Mesodermal cell (in vitro differentiated cells): ENCODE data around the gene RNF166.

Experiments used
- H3K27ac ChIP-seq: 2 replicates; pipeline ENCODE4 v1.7.0; 2013; ENCODE audit warnings: mild to moderate bottlenecking, low read depth, low read length, moderate library complexity; ENCODE audit not compliant: severe bottlenecking
- H3K36me3 ChIP-seq: 2 replicates; pipeline ENCODE4 v1.7.1; 2013; ENCODE audit warnings: mild to moderate bottlenecking, low read length, moderate library complexity; ENCODE audit not compliant: control insufficient read depth, insufficient read depth
- H3K4me1 ChIP-seq: one replicate; pipeline ENCODE4 v1.7.1; 2013; ENCODE audit warnings: mild to moderate bottlenecking, low read length; ENCODE audit not compliant: insufficient read depth, control insufficient read depth, poor library complexity, severe bottlenecking
- H3K4me3 ChIP-seq: 2 replicates; pipeline ENCODE4 v1.7.0; 2013; ENCODE audit warnings: low read length, control low read depth, mild to moderate bottlenecking; ENCODE audit not compliant: insufficient read depth, poor library complexity, severe bottlenecking; ENCODE audit errors: extremely low read depth
- H3K9me3 ChIP-seq: 2 replicates; pipeline ENCODE4 v1.7.1; 2013; ENCODE audit warnings: mild to moderate bottlenecking, low read length, moderate library complexity; ENCODE audit not compliant: control insufficient read depth
- WGBS, 2 experiments: methylation state at CpG; one replicate each; pipeline ENCODE4 v1.1.5; 2013; ENCODE audit warnings: missing lambda C conversion rate in 2 of 2; ENCODE audit not compliant: insufficient coverage in 2 of 2; 5-methylcytosine and 5-hydroxymethylcytosine counted together

RNF166 gene

GRCh38 chr16:88738151-88739084 is 32.2 kb upstream of the RNF166 start:
- H3K27ac ChIP-seq, result no peak overlapping the region
- no peaks in the 10 kb centered on the region for H3K4me1 ChIP-seq
- peaks cover 75% of the 10 kb centered on the region for H3K36me3 ChIP-seq
- no peaks in the 10 kb centered on the region for H3K9me3 ChIP-seq
- H3K4me3 ChIP-seq, result no peak overlapping the region
- 94 to 96% methylated on average over 36 to 39 of the region's 41 CpGs for WGBS, 2 experiments

- 43 to 51% methylated on average over 48 to 50 of the region's 54 CpGs for WGBS, 2 experiments
- no peak overlapping the region for H3K4me3 ChIP-seq
- H3K27ac ChIP-seq, result no peak overlapping the region
- H3K4me1 ChIP-seq, result no peaks in the 10 kb centered on the region
- H3K9me3 ChIP-seq, result no peaks in the 10 kb centered on the region
- H3K36me3 ChIP-seq, result peaks cover 76% of the 10 kb centered on the region
Measured at GRCh38 chr16:88737298-88738150, 31.3 kb upstream of the RNF166 start.

DNA sequence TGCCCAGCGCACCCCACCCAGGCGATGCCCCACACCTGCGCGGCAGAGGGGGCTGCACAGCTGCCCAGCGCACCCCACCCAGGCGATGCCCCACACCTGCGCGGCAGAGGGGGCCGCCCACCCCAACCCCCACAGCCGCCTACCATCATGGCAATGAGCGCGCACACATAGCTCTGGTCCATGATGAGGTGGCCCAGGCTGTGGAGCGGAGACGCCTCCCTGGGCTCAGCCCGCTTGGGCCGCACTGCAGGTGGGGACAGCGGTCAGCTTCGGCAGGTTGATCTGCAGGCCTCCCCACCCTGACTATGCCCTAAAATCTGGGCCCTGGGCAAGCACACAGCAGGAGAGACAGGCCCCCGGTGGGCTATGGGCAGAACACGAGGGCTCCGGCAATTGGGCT is 30.3 kb upstream of the RNF166 start:
- WGBS, 2 experiments, result 93% methylated on average over 8 to 16 of the region's 21 CpGs
- Histone ChIP-seq H3K9me3 (no peaks in the 10 kb centered on the region), H3K4me1 (no peaks in the 10 kb centered on the region), H3K4me3 (no peak overlapping the region), H3K36me3 (peaks cover 76% of the 10 kb centered on the region), H3K27ac (no peak overlapping the region)

DNA sequence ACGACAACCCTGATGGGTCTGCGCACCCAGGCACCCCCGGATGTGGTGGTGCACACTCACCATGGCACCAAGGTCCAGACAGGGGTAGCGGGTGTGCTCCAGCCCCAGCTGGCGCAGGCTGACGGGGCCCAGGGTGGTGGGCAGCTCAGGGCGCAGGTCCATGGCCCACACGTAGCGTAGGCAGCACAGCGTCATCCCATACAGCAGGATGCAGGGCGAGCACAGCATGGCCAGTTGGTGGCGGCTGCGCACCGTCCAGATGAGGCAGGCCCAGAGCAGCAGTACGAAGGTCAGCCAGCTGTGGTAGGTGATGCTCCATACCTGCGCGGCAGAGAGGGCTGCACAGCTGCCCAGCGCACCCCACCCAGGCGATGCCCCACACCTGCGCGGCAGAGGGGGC is 29.9 kb upstream of the RNF166 start:
- Histone ChIP-seq H3K27ac (no peak overlapping the region), H3K4me1 (no peaks in the 10 kb centered on the region), H3K9me3 (no peaks in the 10 kb centered on the region), H3K4me3 (no peak overlapping the region), H3K36me3 (peaks cover 72% of the 10 kb centered on the region)
- 95 to 96% methylated on average over 15 to 21 of the region's 21 CpGs for WGBS, 2 experiments

DNA sequence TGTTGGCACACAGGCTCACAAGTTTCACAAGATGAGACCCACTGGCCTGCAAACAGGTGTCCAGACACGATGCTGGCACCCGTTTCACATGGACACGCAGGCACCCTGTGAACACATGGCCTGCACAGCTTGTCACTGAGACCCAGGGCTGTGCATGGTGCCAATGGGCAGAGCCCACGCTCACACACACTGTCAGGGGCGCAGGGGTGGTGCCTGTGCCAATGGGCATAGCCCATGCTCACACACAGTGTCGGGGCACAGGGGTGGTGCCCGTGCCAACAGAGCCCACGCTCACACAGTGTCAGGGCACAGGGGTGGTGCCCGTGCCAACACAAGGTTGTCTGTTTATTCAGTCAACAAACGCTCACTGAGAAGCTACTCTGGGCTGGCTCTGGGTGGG is 29.4 kb upstream of the RNF166 start:
- Histone ChIP-seq H3K4me3 (no peak overlapping the region), H3K4me1 (no peaks in the 10 kb centered on the region), H3K9me3 (no peaks in the 10 kb centered on the region), H3K27ac (no peak overlapping the region), H3K36me3 (peaks cover 68% of the 10 kb centered on the region)
- 96% methylated on average over 10 of the region's 10 CpGs for WGBS, 2 experiments

GRCh38 chr16:88735121-88735520 is 28.9 kb upstream of the RNF166 start:
- WGBS, 2 experiments, result 94 to 98% methylated on average over 13 to 14 of the region's 16 CpGs
- no peak overlapping the region for H3K4me3 ChIP-seq
- no peaks in the 10 kb centered on the region for H3K9me3 ChIP-seq
- H3K36me3 ChIP-seq, result peaks cover 70% of the 10 kb centered on the region
- no peak overlapping the region for H3K27ac ChIP-seq
- no peaks in the 10 kb centered on the region for H3K4me1 ChIP-seq

DNA sequence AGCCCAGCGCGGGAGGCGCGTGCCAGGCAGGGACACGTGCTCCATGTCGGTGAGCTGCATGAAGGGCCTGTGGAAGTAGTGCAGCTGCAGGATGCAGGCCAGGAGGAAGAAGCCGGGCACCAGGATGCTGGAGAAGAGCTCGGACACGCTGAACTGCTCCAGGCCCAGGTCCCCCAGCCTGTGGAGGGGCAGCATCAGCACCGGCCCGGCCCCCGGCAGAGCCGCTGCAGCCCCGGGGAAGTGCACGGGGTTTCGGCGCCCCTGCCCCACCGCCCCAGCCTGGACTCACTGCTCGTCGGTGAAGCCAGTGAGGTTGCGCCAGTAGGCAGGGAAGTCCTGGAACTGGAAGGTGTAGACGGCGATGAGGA is 28.1 kb upstream of the RNF166 start:
- Histone ChIP-seq H3K36me3 (peaks cover 68% of the 10 kb centered on the region), H3K27ac (no peak overlapping the region), H3K4me3 (no peak overlapping the region), H3K4me1 (no peaks in the 10 kb centered on the region), H3K9me3 (no peaks in the 10 kb centered on the region)
- WGBS, 2 experiments, result 95% methylated on average over 21 to 22 of the region's 23 CpGs

GRCh38 chr16:88733630-88734360 is 27.6 kb upstream of the RNF166 start:
- Histone ChIP-seq H3K36me3 (peaks cover 63% of the 10 kb centered on the region), H3K27ac (no peak overlapping the region), H3K4me1 (no peaks in the 10 kb centered on the region), H3K4me3 (no peak overlapping the region), H3K9me3 (no peaks in the 10 kb centered on the region)
- WGBS, 2 experiments, result 92 to 94% methylated on average over 21 to 27 of the region's 27 CpGs

DNA sequence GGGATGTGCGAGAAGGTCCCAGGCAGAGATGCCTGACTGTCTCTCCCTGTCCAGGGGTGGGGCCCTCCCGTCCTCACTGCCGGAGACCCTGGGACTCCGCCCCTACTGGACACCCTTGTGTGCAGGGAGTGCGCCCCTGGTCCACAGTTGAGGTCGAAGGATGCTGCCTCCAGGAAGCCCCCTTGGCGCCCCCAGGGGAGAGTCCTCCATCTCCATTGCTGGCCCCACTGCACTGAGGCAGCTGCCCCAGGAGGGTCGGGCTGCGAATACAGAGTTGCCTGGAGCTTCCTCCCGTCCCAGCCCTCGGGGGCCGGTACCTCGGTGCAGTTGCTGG is 26.7 kb upstream of the RNF166 start:
- WGBS, 2 experiments, result 84 to 85% methylated on average over 13 of the region's 13 CpGs
- H3K9me3 ChIP-seq, result no peaks in the 10 kb centered on the region
- H3K4me3 ChIP-seq, result no peak overlapping the region
- H3K4me1 ChIP-seq, result no peaks in the 10 kb centered on the region
- H3K36me3 ChIP-seq, result peaks cover 61% of the 10 kb centered on the region
- no peak overlapping the region for H3K27ac ChIP-seq

GRCh38 chr16:88732172-88732960 is 26.2 kb upstream of the RNF166 start:
- H3K4me3 ChIP-seq, result no peak overlapping the region
- H3K27ac ChIP-seq, result no peak overlapping the region
- H3K4me1 ChIP-seq, result no peaks in the 10 kb centered on the region
- H3K9me3 ChIP-seq, result no peaks in the 10 kb centered on the region
- H3K36me3 ChIP-seq, result peaks cover 62% of the 10 kb centered on the region
- WGBS, 2 experiments, result 88 to 89% methylated on average over 27 to 29 of the region's 30 CpGs
